Measurements from ENCODE around the gene NDUFB6.

Gene NDUFB6

DNA sequence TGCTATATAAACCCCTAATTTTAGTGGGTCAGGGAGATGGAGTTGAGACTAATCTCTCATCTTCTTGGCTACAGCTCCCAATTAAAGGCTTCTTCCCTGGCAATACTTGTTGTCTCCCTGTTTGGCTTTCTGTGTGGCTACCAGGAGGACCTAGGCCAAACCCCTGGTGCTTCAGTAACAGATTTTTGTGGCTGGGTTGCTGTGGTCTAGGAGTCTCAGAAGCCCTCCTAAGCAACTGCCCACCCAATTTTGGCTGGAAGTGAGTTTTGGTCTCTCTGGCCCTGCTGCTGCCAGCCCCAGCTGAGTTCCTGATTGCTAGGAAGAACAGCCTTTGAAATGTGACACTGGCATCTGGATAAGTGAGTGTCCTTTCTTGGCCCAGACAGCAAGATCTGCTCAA lies 56.7 kb downstream of the NDUFB6 start:
- no peak for DNase-seq

DNA sequence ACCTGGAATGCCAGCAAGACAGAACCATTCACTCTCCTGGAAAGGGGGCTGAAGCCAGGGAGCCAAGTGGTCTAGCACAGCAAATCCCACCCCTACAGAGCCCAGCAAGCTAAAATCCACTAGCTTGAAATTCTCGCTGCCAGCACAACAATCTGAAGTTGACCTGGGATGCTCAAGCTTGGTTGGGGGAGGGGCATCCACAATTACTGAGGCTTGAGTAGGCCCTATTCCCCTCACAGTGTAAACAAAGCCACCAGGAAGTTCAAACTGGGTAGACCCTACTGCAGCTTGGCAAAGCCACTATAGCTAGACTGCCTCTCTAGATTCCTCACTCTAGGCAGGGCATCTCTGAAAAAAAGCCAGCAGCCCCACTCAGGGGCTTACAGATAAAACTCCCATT lies 64.2 kb downstream of the NDUFB6 start:
- DNase-seq: no peak

DNA sequence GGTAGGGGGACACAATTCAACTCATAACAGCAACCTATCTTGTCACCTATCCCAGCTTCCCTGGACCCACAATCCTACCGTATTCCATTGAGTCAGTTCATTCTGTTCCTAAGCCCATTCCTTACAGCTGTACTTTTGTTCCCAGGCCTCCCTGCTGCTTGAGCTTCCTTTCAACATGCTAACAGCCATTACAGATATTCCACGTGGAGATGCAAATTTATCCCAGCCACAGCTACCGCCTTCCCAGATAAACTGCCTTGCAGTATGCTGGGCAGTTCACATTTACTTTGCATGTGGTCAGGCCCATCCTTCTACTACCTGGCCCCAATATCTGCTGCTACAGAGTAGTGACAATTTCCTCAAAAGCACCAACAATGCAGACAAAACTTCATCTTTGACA lies 70.0 kb downstream of the NDUFB6 start:
- no peak for DNase-seq
